Measurements from ENCODE around the gene ABCF3.

ABCF3 gene

GRCh38 chr3:184184546-184185230, 1.3 kb upstream of the ABCF3 start:
- no peak overlapping the region for H3K4me3 ChIP-seq (replicated peaks; ENCODE audit: low read depth, low read length)
- TF ChIP-seq CTCF (IDR thresholded peaks at IDR 0.05; ENCODE audit: low read length, missing control alignments) = no peak
- DNase-seq (ENCODE audit: low read depth) = no peak

DNA sequence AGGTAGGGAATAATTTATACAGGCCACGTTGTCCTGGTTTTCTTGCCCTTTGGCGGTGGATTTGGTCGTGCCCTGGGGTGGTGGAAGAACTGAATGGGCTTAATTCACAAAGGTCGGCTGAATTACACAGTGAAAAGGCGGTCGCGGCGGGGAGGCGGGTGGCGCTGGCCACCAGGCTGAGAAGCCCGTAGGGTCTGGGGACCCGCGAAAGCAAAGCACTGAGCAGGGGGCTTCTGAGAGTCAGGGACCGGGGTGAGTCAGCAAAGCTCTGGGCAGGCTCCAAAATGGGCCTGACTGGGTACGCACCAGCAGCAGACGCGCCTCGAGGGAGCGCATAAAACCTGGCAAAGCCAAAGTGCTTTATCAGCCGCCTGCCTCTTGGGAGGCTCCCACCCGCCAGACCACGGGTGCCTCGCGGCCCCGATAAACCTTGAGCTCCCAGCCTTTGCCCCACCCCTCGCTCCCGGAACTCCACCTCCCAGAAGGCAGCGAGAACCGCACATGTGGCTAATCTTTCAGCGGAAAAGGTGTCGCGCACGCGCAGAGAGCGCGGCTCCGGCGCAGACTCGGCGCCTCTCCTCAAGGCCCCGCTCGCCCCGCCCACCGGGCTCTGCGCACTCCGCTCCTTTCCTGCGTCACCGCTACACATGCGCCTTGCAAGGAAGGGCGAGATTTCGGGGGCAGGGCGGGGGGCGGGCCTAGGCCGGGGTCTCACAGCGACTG, 377 bp upstream of the ABCF3 start:
- TF ChIP-seq CTCF (IDR thresholded peaks at IDR 0.05; ENCODE audit: low read length, missing control alignments) = no peak
- peak; percentile 99 for DNase-seq (ENCODE audit: low read depth)

DNA sequence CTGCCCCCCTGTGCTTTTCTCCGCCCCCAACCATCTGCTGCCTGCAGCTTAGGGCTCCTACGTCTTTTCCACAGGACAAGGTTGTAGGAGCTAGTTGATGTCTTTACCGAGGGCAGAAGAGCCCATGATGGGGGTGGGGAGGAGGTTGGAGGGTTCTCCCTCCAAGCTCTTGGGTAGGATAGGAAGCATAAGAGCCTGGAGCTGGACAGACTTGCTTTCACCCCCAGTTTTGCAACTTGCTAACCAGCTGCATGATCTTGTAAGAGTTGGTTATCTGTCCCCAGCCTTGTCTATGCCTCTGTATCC, 856 bp downstream of the ABCF3 start:
- DNase-seq (ENCODE audit: low read depth) = no peak
- TF ChIP-seq CTCF (IDR thresholded peaks at IDR 0.05; ENCODE audit: low read length, missing control alignments) = no peak
- peak overlapping the region; percentile 99 for H3K4me3 ChIP-seq (replicated peaks; ENCODE audit: low read depth, low read length)

More for the DNA sequence above, 377 bp upstream of the ABCF3 start:
- H3K4me3 ChIP-seq (replicated peaks; ENCODE audit: low read depth, low read length) = peak overlapping the region; percentile 99

- TF ChIP-seq CTCF (IDR thresholded peaks at IDR 0.05; ENCODE audit: low read length, missing control alignments) = no peak
- DNase-seq (ENCODE audit: low read depth) = no peak
- H3K4me3 ChIP-seq (replicated peaks; ENCODE audit: low read depth, low read length) = no peak overlapping the region
Observed at GRCh38 chr3:184188080-184188479, 2.1 kb downstream of the ABCF3 start.

- no peak for DNase-seq (ENCODE audit: low read depth)
- H3K4me3 ChIP-seq (replicated peaks; ENCODE audit: low read depth, low read length) = no peak overlapping the region
- no peak for TF ChIP-seq CTCF (IDR thresholded peaks at IDR 0.05; ENCODE audit: low read length, missing control alignments)
Observed at GRCh38 chr3:184189421-184189820, 3.4 kb downstream of the ABCF3 start.

DNA sequence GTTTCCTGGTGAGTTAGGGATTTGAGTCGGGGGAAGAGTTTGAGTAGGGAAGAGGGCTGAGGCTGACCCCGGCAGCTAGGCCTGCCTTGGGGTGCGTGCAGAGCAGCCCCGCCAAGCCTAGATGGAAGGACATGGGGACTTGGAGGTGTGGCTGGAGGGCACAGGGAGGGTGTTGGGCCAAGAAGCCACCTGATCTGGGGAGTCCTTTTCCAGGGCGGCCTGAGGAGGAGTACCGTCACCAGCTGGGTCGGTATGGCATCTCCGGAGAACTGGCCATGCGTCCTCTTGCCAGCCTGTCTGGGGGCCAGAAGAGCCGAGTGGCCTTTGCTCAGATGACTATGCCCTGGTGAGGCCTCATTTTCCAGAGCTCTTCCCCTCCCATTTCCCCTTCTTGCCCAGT, 6.9 kb downstream of the ABCF3 start:
- no peak for DNase-seq (ENCODE audit: low read depth)
- no peak for TF ChIP-seq CTCF (IDR thresholded peaks at IDR 0.05; ENCODE audit: low read length, missing control alignments)
- H3K4me3 ChIP-seq (replicated peaks; ENCODE audit: low read depth, low read length) = no peak overlapping the region

Data from fibroblast of pulmonary artery (primary cell).